AG04449 (cell line): Measurements from ENCODE around the gene NEMP2.

ENCODE experiments used
- CTCF ChIA-PET: fragments of 350-600 bp; formaldehyde crosslinking; extraction: SDS; loops from one replicate; lab custom pipeline; 2021; ENCODE audit warnings: antibody characterized with exemption; lab: Yijun Ruan, JAX
- POLR2A ChIA-PET: fragments of 400-600, 350-600 bp; formaldehyde crosslinking; extraction: SDS; loops from one replicate; lab custom pipeline; 2020; ENCODE audit warnings: antibody characterized with exemption, inconsistent platforms; lab: Yijun Ruan, JAX
- DNase-seq: peaks from one replicate; pipeline ENCODE4 v3.0.0-alpha.2; 2010; ENCODE audit warnings: low read depth, low spot score
- H3K4me3 ChIP-seq: 2 replicates; pipeline ENCODE4 v1.5.1; 2011; ENCODE audit warnings: low read depth, mild to moderate bottlenecking, control low read depth, low read length
- TF ChIP-seq, protein P1 (sequence below): IDR thresholded peaks from one replicate; pipeline ENCODE4 v1.5.1; 2011; ENCODE audit warnings: mild to moderate bottlenecking, moderate library complexity, low read length, control low read depth, inconsistent platforms; ENCODE audit not compliant: insufficient read depth; ENCODE audit errors: missing control alignments

NEMP2 gene

DNA sequence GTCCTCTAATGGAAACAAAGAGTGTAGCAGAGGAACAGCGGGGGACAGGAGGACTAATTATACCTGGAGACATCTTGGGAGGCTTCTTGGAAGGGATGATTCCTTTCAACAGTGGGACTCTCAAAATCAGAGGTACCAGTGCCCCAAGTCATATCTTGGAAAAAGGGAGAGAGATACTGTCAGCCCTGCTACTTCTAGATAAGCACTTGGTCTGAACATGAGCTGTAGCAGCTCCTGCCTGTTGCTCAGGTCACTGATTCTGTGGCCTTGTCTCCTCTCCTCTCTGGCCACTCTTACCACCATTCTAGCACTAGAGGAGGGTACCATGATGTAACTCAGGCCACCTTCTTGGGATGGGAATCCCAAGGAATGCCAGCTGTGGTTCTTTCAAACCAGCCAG lies 71.9 kb downstream of the NEMP2 start:
- DNase-seq = no peak
- TF ChIP-seq, protein P1, sequence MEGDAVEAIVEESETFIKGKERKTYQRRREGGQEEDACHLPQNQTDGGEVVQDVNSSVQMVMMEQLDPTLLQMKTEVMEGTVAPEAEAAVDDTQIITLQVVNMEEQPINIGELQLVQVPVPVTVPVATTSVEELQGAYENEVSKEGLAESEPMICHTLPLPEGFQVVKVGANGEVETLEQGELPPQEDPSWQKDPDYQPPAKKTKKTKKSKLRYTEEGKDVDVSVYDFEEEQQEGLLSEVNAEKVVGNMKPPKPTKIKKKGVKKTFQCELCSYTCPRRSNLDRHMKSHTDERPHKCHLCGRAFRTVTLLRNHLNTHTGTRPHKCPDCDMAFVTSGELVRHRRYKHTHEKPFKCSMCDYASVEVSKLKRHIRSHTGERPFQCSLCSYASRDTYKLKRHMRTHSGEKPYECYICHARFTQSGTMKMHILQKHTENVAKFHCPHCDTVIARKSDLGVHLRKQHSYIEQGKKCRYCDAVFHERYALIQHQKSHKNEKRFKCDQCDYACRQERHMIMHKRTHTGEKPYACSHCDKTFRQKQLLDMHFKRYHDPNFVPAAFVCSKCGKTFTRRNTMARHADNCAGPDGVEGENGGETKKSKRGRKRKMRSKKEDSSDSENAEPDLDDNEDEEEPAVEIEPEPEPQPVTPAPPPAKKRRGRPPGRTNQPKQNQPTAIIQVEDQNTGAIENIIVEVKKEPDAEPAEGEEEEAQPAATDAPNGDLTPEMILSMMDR = no peak
- POLR2A ChIA-PET = no interaction called here
- no peak overlapping the region for H3K4me3 ChIP-seq
- CTCF ChIA-PET = no interaction called here

GRCh38 chr2:190462181-190462580 lies 72.3 kb downstream of the NEMP2 start:
- ChIA-PET CTCF (no interaction called here), POLR2A (no interaction called here)
- H3K4me3 ChIP-seq = no peak overlapping the region
- DNase-seq = no peak
- TF ChIP-seq, protein P1 = no peak

DNA sequence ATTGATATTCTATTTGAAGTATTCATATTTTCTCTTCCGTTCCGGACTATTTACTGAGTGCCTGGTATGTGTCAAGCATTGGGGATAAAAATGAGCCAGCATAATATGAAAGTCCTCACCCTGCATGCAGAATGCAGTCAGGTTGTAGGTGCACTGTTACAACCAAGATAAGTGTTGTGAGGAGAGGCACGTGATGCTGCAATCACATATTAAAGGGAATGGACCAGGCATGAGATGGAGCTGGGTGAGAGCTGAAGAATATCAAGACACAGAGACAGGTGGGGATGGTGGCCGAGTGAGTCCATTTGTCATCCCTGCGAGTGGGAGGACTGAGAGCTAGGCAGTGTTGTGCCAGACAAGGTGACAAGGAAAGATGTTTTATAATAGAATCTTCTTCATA lies 74.0 kb downstream of the NEMP2 start:
- TF ChIP-seq, protein P1 = no peak
- ChIA-PET CTCF (no interaction called here), POLR2A (no interaction called here)
- DNase-seq = no peak
- H3K4me3 ChIP-seq = no peak overlapping the region

- no peak overlapping the region for H3K4me3 ChIP-seq
- DNase-seq = no peak
- TF ChIP-seq, protein P1 = no peak
- CTCF ChIA-PET = no interaction called here
- POLR2A ChIA-PET = no interaction called here
These were observed 74.6 kb downstream of the NEMP2 start for GRCh38 chr2:190459881-190460280.

DNA sequence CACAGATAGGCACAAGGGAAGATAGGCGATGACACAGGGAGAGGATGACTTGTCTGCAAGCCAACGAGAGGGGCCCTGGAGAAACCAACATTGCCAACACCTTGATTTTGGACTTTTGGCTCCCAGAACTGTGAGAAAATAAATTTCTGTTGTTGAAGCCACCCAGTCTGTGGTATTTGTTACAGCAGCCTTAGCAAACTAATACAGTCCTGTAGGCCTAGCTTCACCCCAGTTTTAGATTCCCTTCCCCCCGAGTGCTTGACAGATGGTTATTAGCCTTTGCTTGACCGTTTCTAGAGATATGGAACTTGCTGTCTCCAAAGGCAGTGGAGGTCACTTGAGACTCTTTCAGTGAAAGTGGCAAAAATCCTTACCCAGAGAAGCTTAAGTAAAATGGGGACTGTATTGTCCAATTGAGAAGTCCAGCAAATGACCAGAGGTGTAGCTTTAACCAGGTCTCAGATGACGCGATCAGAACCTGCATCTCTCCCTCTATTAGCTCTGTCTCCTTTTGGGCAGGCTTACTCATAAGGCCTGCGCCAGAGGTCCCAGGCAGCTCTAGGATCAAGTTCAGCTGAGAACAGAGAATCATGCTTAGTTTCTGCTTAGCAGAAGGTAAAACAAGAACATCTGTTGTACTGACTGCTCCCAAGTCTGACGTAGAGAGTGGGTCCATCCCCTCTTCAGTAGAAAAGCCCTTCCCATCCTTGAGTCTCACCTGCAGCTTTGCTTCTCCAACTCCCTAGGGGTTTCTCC lies 76.0 kb downstream of the NEMP2 start:
- ChIA-PET CTCF (no interaction called here), POLR2A (no interaction called here)
- H3K4me3 ChIP-seq = no peak overlapping the region
- DNase-seq = no peak
- TF ChIP-seq, protein P1 = no peak

GRCh38 chr2:190457256-190457655 lies 77.3 kb downstream of the NEMP2 start:
- ChIA-PET POLR2A (no interaction called here), CTCF (no interaction called here)
- TF ChIP-seq, protein P1 = no peak
- no peak overlapping the region for H3K4me3 ChIP-seq
- no peak for DNase-seq
